ENCODE measurements around the gene CFAP20DC.
"Not testable (repeated sequence)": the region's sequence is repeated elsewhere in the genome, so short reads cannot be mapped to it uniquely, and the experiment has no call there.

Gene CFAP20DC

DNA sequence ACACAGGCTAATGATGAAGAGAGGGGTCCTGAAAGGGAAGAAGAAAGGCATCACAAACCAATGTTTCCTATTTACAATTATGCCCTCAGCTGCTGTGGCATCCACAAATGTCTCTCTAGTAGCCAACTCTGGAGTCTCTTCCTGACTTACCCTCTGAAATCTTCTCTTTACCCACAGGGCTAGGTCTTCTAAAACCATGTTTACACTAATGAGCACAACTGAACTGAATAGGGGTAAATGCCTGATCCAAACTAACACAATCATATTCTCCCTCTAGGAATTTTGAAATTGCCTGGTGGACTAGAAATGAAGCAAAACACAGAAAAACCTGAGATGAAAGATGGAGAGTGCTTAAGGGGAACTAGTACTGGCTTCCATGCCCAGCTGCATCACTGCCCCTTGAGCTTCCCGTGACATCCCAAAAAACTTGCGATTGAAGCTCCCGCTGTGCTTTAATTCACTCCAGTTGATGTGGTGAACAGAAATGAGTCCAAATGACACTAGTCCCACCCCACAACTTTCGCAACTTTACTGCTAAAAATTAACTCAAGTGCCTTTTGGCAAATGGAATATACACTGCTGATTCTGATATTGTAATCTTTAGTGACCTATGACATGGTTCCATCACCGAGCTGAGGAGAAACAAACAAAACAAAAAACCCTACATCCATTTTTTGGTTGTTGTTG is 32.8 kb downstream of the CFAP20DC start:
- DNase-seq: no peak

DNA sequence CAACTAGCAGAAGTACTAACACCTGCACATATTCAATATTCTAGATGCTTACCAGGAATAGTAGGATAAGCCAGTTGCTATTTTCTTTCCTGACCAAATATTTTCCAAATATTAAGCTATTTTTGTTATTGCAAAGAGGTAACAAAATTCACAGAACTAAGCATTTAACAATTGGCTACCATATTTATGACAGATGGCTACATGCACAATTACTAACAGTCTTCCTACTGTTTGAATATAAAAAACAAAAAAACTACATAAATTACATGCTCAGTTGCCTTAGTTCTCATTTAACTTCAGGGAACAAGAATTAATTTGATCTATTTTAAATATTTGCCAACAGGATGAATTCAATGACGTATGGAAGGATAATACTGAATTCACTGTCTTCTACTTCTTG is 36.2 kb downstream of the CFAP20DC start:
- no peak for DNase-seq

DNA sequence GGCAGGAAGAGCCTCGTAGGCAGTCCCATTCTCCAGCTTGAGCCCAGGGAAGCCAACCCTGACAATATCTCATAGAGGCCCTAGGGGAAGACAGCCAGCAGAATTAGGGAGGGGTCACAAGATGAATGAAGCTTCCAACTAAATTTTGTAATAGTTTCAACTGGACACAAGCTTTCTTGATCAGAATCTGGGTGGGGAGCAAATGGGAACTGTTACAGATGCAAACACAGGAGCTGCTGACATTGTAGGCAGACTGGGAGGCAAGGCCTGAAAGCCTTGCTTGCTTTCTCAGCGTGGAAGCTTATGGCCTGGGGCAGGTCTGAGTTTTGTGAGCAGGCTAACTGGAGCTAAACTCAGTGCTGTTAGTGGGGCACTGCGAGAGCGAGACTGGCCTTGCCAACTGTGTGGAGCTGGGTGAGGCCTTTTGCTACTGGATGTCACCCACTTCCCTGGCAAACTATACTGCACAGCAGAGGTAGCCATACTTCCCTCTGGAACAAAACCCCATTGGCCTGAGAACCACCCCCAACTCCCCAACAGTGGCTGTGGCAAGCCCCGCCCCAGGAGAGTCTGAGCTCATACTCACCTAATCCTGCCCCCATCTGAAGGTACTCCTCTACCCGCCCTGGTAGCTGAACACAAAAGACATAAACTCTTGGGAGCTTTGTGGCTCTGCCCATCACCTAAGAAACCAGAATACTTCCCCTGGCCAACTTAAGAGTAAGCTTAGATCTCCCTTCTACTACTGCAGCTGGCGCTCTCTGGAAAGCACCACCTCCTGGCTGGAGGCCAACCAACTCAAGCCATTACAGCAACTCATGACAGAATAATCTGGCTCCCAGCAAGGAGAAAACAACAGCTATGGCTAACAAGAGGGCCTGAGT is 42.9 kb downstream of the CFAP20DC start:
- DNase-seq: no peak

DNA sequence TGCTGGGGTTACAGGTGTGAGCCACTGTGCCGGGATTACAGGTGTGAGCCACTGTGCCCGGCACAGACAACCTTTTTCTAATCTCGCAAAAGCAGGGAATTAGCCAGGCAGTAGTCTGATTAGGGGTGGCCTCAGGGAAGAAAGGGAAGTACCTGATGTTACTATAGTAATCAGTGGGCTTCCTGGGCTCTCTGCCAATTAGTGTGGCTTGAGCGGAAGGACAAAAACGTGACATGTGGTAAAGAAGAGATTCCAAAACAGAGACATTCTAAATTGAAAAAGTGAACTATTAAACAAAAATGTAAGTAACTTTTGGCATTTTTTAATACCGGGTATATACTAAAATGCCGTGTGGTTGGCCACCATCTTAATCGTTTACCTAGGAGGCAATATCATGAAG is 48.1 kb downstream of the CFAP20DC start:
- peak in 1 of 2 experiments; percentile 10 for DNase-seq

DNA sequence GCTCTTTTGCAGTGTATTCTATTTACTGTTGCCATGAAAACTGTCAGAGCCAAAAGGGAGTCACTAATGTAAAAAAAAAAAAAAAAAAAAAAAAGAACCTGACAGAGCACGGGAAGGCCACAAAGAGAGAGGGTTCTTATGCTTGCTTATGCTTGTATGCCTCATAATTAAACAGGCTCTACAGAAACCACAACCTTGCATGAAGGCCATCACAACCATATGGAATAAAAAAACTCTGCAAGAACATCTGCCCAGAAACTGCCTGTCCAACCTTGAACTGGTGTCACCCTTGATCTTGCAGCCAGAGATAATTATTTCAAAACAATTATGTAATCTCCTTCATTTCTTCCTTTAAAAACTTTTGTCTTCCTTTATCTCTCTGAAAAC is 50.1 kb downstream of the CFAP20DC start:
- DNase-seq: no peak

DNA sequence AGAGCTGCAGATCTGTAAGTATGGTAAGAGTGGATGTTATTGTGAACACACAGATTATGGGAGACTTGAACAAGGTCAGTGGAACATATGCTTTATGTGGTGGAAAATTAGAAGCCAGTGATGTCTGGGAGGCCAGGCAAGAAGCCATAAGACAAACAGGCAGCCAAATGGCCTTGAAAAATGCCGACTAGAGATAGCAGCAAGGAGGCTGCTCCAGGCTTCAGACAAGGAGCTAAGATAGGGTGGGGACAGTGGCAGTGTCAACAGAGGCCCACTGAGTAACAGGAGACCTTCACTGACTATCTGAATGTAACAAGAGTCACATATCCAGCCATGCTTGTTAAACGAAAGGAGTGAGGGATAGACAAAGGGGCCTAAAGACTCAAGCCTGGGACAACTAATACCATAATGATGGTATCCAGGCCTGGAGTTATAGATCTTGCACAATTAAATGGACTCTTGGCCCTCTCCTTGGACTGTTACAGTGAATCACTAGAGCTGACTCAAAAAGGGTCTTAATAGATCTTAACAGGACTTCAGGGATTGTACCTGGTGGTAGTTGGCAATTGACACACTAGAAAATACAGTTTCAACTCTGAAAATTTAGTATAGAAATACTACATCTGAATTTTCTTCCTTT is 50.6 kb downstream of the CFAP20DC start:
- DNase-seq: no peak

DNA sequence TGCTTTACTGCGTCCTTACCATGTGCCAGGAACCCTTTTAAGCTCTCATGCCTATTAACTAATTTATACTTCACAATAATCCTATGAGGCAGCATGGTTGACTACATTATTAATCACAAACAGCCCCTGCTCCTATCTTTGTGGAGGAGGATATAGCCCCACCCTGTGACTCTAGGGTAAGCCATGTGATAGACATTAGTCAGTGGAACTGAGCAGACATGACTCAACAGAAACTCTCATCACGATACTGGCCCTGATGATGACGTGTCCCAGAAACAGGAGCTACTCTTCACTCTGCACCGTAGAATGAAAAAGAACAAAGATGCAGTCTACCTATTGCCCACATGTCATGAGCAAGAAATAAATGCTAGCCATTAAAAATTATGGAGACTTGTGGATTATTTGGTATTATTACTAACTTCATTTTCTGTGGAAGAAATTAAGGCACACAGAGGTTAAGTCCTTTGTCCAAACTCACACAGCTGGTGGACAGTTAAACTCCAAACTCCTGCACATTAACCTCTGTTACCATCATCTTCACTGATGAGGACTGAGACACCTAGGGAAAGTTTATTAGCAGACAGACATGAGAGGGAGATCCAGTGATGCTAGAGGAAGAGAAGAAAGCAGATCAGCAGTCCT is 51.2 kb downstream of the CFAP20DC start:
- DNase-seq: no peak

DNA sequence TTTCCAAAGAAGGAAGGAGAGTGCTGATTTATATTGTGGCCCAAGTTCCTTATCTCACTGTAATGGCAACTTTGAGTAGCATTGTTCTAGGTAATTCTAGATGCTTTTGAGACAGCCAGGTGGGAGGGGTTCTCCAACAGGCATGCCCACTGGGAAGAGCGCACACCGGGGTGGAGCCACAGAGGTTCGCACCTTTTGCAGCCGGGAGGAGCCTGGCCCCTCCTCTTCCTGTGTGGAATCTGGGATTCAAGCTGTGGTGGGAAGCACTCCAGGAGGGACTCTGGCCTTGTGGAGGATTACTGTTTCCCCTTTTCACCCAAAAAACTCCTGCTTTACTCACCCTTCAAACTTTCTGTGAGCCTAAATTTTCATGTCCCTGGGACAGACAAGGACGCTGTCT is 53.1 kb downstream of the CFAP20DC start:
- no peak for DNase-seq

DNA sequence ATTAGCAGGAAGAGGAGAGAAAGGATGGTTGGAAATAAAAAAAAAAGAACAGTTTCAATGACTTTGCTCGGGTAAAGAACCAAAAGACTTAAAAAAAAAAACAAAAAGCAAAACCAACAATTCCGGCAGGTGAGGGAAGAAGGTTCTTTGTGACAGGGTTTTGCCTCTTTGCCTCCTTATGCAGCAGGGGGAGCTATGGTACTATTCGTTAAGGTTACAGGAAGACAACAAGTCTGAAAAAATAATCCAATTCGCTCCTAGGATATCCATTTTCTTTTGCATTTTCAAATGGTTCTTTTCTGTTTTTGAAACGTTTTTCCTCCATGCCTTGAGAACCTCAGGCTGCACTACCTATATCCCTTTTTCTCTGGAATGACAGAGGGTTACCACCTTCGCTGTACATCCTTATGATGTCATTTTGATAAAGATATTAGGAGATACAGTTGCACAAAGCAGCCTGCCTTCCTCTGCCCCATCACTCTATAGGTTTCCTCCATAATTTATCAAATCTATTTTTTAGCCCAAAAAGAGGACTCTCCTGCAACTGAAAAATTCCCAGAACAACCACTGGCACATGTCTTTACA is 55.0 kb downstream of the CFAP20DC start:
- peak; percentile 61 to 69 for DNase-seq

DNA sequence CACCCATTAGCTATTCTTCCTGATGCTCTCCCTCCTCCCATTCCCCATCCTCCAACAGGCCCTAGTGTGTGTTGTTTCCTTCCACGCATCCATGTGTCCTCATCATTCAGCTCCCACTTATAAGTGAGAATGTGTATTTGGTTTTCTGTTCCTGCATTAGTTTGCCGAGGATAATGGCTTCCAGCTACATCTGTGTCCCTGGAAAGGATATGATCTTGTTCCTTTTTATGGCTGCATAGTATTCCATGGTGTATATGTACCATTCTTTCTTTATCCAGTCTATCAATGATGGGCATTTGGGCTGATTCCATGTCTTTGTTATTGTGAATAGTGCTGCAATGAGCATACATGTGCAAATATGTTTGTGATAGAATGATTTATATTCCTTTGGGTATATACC is 56.3 kb downstream of the CFAP20DC start:
- DNase-seq: no peak

DNA sequence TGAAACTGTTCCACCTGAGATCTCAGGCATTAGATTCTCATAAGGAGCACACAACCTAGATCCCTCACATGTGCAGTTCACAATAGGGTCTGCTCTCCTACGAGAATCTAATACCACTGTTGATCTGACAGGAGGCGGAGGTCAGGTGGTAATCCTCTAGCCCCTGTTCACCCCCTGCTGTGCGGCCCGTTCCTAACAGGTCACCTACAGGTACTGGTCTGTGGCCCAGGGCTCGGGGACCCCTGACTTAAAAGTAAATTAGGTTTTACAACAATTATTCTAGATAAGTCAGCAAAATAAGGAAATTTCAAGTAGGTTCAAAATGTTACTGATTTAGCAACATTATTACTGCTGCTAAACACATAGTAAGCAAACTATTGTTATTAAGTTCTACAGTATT is 58.2 kb downstream of the CFAP20DC start:
- no peak for DNase-seq

DNA sequence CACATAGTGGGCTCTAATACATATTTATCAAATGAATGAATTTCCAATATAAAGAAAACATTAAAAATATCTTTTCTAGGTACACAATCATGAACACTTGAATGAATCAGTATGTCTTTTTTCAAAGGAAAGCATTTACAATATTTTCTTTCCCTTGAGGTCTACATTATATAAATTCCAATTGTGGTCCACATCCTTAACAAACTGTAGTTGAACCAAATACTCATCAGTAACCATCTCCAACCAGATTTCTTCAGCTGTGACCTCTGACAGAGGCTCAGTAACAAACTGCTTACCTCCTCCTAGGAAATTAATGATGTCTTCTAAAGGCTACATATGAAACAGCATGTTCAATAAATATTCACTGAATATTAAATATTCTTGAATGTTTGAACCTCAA is 58.8 kb downstream of the CFAP20DC start:
- no peak for DNase-seq

DNA sequence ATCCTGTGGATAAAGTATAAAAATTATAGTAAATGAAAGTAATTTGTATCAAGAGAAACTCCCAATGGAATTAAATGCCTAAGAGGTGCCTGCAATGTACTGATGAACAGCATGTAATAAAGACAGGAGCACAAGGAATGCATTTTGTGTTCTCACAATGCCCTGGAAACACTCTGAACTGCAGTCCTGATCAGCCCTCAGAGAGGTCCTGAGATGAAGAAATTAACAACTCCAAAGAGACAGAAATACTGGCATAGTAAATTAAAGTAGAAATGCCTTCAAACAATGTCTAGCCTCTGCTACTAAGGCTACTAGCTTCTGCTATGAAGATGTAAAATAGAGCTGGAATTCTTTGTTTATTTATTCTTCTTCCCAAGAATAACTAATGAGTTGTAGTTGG is 59.9 kb downstream of the CFAP20DC start:
- no peak for DNase-seq

DNA sequence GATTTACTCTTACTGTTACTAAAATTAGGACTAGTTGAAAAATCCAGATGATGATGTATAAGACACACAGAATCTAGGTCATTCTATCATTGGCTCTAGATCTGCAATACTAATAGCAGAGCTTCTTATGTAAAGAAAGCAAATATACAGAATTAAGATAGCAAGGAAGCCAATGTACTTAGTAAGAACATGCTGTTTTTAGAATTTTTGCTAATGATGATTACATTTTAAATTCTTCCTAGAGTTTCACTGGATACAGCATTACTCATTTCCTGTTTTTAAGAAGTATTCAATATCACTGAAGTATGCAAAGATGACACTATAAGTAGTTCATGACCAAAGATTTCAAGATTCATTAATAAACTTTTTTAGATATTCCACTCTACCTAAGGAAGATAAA is 60.7 kb downstream of the CFAP20DC start:
- no peak for DNase-seq

DNA sequence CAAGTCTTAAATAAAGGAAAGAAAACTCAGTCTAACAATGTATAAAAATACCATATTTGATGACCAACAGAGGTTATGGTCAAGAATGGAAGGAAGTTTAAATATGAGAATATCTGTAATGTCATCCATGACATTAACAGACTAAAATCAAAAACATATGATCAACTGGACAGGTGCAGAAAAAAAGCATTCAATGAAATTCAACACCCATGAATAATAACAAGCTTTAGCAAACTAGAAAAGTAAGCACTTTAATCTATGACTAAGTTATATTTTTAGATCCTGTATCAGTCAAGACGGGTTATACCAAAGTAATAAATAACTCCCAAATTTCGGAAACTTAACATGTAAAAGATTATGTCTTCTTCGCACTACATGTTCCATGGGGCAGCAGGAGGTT is 61.8 kb downstream of the CFAP20DC start:
- DNase-seq: no peak

DNA sequence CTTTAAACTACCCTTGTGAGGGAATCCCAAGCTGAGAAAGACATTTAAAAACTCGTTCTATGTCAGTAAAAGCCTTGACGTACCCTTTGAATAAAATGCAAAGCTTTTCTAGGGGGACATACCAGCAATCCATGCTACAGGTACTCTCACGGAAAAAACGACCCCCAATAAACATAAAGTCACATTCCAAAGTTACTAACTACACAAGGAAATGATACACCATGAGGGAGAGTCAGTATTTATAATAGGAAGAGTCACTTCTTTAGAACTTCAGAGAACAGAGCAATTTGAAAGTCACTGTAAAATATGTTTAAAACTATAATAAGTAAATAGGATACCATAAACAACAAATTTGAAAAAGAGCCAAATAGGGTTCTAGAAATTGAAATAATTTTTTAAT is 63.2 kb downstream of the CFAP20DC start:
- no peak for DNase-seq

DNA sequence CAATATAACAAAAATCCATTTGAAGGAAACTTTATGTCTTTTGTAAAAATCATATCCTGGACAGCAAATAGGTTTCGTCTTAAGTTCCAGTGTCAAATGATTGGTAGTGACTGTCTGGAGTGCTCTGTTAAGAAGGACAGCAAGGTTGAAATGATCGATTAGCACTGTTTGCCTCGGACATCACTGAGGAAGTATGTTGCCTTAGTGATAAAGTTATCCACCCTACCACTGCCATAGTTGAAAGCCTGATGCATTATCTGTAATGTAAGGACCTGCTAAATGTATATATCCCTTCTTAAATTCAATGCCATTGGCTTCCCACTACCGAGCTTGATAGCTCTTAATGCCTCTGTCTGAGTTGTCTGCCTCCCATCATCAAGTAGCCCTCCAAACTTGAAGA is 70.0 kb downstream of the CFAP20DC start:
- DNase-seq: no peak

DNA sequence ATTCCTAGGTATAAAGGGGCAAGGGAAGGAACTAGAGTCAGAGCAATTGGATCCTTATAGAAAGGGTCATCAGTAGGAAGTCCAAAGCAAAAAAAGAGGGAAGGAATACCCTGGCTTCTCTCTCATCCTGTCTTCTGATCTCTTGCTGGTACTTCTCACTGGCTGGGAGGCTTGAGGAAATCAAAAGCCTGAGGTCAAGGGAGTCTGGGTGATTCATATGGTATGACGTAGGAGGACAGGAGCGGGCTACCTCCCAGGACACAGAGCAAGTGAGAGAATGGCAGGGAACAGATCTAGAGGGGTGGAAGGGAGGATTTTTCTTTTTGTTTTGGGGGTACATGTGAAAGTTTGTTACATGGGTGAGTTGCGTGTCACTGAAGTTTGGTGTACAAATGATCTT is 76.0 kb downstream of the CFAP20DC start:
- no peak for DNase-seq

DNA sequence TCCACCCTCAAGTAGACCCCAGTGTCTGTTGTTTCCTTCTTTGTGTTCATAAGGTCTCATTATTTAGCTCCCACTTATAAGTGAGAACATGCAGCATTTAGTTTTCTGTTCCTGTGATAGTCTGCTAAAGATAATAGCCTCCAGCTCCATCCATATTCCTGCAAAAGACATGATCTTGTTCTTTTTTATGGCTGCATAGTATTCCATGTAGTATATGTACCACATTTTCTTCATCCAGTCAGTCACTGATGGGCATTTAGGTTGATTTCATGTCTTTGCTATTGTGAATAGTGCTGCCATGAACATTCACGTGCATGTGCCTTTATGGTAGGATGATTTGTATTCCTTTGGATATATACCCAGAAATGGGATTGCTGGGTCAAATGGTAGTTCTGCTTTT is 82.0 kb downstream of the CFAP20DC start:
- DNase-seq: not testable (repeated sequence)

DNA sequence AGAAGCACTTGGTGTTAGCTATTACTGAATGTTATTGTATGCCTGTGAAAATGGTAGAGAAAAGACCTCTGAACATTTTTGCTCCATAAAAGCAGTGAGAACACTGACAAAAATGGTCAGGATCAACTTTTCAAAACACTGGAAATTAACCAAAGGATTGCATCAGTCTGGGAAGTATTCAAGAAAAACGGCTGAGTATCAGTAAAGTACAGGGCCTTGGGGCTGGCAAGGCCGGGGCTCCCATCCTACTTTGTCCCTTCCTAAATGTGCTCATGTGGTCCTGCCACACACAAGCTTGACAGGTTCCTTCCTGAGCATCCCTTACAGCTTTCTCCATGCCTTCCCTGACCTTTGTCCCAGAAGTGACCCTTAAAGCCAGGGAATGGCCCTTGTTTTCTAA is 84.0 kb downstream of the CFAP20DC start:
- no peak for DNase-seq

DNA sequence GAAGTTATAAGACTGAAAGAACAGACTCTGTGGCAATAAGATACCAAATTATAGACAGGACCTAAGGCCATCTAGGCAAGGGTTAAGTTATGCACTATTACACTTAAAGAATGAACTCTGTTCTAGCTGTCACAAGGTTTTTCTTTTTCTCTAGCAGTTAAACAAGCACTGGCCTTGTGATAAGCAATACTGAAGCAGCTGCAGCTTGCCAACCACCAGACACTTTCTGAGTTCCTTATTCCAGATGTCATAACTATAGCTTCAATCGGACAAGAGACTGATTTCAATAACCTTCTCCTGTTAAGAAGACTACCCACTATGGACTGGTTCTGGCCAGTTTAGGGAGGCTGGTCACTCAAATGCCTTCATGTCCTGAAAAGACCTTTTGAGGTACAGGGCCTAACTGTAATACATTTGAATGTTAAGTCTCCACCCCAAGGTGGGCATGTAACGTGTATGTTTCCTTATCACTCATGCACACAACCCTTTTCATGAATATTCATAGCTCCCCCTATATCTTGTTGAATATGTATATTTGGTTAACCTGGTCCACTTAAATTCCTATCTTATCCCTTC is 85.8 kb downstream of the CFAP20DC start:
- DNase-seq: no peak

DNA sequence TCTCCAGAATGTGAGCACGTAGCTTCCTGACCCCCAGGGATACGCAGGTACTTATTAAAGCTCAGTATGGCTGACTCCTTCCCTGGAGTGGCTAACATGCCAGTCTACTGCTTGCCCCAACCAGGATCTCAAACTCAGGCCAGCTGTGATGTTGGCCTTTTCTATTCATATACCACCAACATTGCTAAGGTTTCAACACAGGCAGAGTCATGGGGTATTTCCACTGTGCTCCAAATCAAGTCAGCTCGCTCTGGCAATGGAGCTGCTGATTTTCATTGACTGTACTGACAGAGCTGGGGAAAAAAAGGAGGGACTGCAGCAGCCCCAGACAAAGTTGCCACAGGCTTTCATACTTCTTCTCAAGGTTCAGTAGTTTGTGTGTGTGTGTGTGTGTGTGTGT is 87.0 kb downstream of the CFAP20DC start:
- no peak for DNase-seq

Data from NCI-H2081 (cell line).